Glomerular visceral epithelial cell (primary cell): Measurements from ENCODE around the gene ZNF862.

ENCODE experiments used
- DNase-seq: peaks from one replicate; pipeline ENCODE4 v3.0.0-alpha.2; 2016; ENCODE audit errors: extremely low spot score

Gene ZNF862

GRCh38 chr7:149811221-149811620, 27.0 kb upstream of the ZNF862 start:
- DNase-seq = no peak

GRCh38 chr7:149811831-149812490, 26.2 kb upstream of the ZNF862 start:
- DNase-seq = no peak

GRCh38 chr7:149813254-149814035, 24.7 kb upstream of the ZNF862 start:
- no peak for DNase-seq

- DNase-seq = no peak
Measured at GRCh38 chr7:149814494-149814893, 23.7 kb upstream of the ZNF862 start.

GRCh38 chr7:149815121-149815520, 23.1 kb upstream of the ZNF862 start:
- no peak for DNase-seq

- DNase-seq = no peak
Measured at GRCh38 chr7:149815661-149816266, 22.4 kb upstream of the ZNF862 start.

GRCh38 chr7:149816267-149816751, 21.9 kb upstream of the ZNF862 start:
- no peak for DNase-seq

GRCh38 chr7:149816794-149817193, 21.4 kb upstream of the ZNF862 start:
- no peak for DNase-seq

- no peak for DNase-seq
Measured at GRCh38 chr7:149817301-149817771, 20.8 kb upstream of the ZNF862 start.

GRCh38 chr7:149817836-149818535, 20.2 kb upstream of the ZNF862 start:
- DNase-seq = no peak

- DNase-seq = no peak
Measured at GRCh38 chr7:149818536-149818840, 19.7 kb upstream of the ZNF862 start.

GRCh38 chr7:149819141-149819960, 18.8 kb upstream of the ZNF862 start:
- no peak for DNase-seq

GRCh38 chr7:149819961-149820340, 18.2 kb upstream of the ZNF862 start:
- no peak for DNase-seq

- DNase-seq = no peak
Measured at GRCh38 chr7:149820622-149821190, 17.5 kb upstream of the ZNF862 start.

GRCh38 chr7:149821191-149822148, 16.7 kb upstream of the ZNF862 start:
- DNase-seq = no peak

GRCh38 chr7:149822353-149822943, 15.7 kb upstream of the ZNF862 start:
- no peak for DNase-seq

- DNase-seq = no peak
Measured at GRCh38 chr7:149823191-149823630, 15.0 kb upstream of the ZNF862 start.

GRCh38 chr7:149823631-149824199, 14.5 kb upstream of the ZNF862 start:
- DNase-seq = no peak

GRCh38 chr7:149824301-149824741, 13.9 kb upstream of the ZNF862 start:
- DNase-seq = no peak
